IMR-90 (cell line): ENCODE results near the gene CUL4A. TPM values are rescaled to one million over a fixed set of nuclear protein-coding genes. Genes with fewer than 3 reads are reported as not detected.

ENCODE experiments used
- ATAC-seq: fragments of 200-7000 bp; cut with Tn5 transposase; 2 replicates; pipeline ENCODE4 v1.9.1; 2020; ENCODE audit warnings: low read depth, mild to moderate bottlenecking, moderate library complexity
- BruUV-seq: library from RNA; stranded (reverse); fragments of 400-500 nt; replicated peaks from 2 replicates; lab custom pipeline; 2021; lab: Mats Ljungman, UMichigan
- CTCF ChIA-PET: fragments of 300-600 bp; formaldehyde crosslinking; extraction: SDS; loops from one replicate; lab custom pipeline; 2021; ENCODE audit warnings: antibody characterized with exemption; lab: Yijun Ruan, JAX
- POLR2A ChIA-PET: fragments of 300-600 bp; sonication (Branson Sonifier 250); formaldehyde crosslinking; loops from one replicate; lab custom pipeline; 2022; ENCODE audit warnings: antibody characterized with exemption; ENCODE audit not compliant: unreplicated experiment; lab: Charles Lee
- DNase-seq: peaks from one replicate; pipeline ENCODE4 v3.0.0; 2013
- H2AFZ ChIP-seq: replicated peaks from 2 replicates; pipeline ENCODE3; 2013; ENCODE audit warnings: low read length, mild to moderate bottlenecking; ENCODE audit not compliant: poor library complexity
- H2AK5ac ChIP-seq: 2 replicates; pipeline ENCODE4 v1.6.1; 2013; ENCODE audit warnings: low read depth, low read length, inconsistent platforms
- H2AK9ac ChIP-seq: replicated peaks from 2 replicates; pipeline ENCODE3; 2013; ENCODE audit warnings: mild to moderate bottlenecking, low read depth, low read length, moderate library complexity; ENCODE audit not compliant: poor library complexity
- H2BK120ac ChIP-seq: 2 replicates; pipeline ENCODE4 v1.6.1; 2013; ENCODE audit warnings: low read depth, low read length, inconsistent platforms
- H2BK15ac ChIP-seq: 3 replicates; pipeline ENCODE4 v1.6.1; 2013; ENCODE audit warnings: low read depth, low read length, inconsistent platforms
- H2BK20ac ChIP-seq: 2 replicates; pipeline ENCODE4 v1.6.1; 2013; ENCODE audit warnings: low read depth, mild to moderate bottlenecking, inconsistent platforms, low read length, moderate library complexity
- H2BK5ac ChIP-seq: 2 replicates; pipeline ENCODE4 v1.6.1; 2013; ENCODE audit warnings: mild to moderate bottlenecking, low read depth, low read length, inconsistent platforms; ENCODE audit not compliant: poor library complexity, severe bottlenecking
- H3K14ac ChIP-seq: replicated peaks from 2 replicates; pipeline ENCODE4 v1.6.1; 2013; ENCODE audit warnings: low read depth, low read length, inconsistent platforms
- H3K18ac ChIP-seq: 2 replicates; pipeline ENCODE4 v1.6.1; 2013; ENCODE audit warnings: low read depth, low read length, control low read depth
- H3K23ac ChIP-seq: 2 replicates; pipeline ENCODE4 v1.6.1; 2013; ENCODE audit warnings: low read depth, low read length, inconsistent platforms
- H3K27ac ChIP-seq: 2 replicates; pipeline ENCODE4 v1.5.1; 2013; ENCODE audit warnings: mild to moderate bottlenecking, control low read depth, low read length; ENCODE audit not compliant: insufficient read depth
- H3K27me3 ChIP-seq: 2 replicates; pipeline ENCODE4 v1.6.1; 2013; ENCODE audit warnings: low read length; ENCODE audit not compliant: control insufficient read depth, insufficient read depth
- H3K36me3 ChIP-seq: 2 replicates; pipeline ENCODE4 v1.6.1; 2013; ENCODE audit warnings: low read length, mixed read lengths; ENCODE audit not compliant: control insufficient read depth, insufficient read depth
- H3K4ac ChIP-seq: 2 replicates; pipeline ENCODE4 v1.6.1; 2013; ENCODE audit warnings: low read depth, low read length, inconsistent platforms
- H3K4me1 ChIP-seq: 2 replicates; pipeline ENCODE4 v1.6.1; 2013; ENCODE audit warnings: low read length, mixed read lengths; ENCODE audit not compliant: control insufficient read depth, insufficient read depth
- H3K4me2 ChIP-seq: 2 replicates; pipeline ENCODE4 v1.6.1; 2013; ENCODE audit warnings: low read depth, mild to moderate bottlenecking, control low read depth, low read length, moderate library complexity
- H3K4me3 ChIP-seq: 2 replicates; pipeline ENCODE4 v1.5.1; 2013; ENCODE audit warnings: low read depth, mild to moderate bottlenecking, control low read depth, low read length, moderate library complexity; ENCODE audit not compliant: insufficient read depth
- H3K56ac ChIP-seq: 2 replicates; pipeline ENCODE4 v1.6.1; 2013; ENCODE audit warnings: low read length, inconsistent platforms; ENCODE audit not compliant: insufficient read depth; ENCODE audit errors: extremely low read depth
- H3K79me1 ChIP-seq, 2 experiments: 2 replicates each; pipeline ENCODE4 v1.6.1; 2013; ENCODE audit warnings: low read length in 2 of 2, inconsistent platforms in 1 of 2, low read depth in 1 of 2
- H3K9ac ChIP-seq: 2 replicates; pipeline ENCODE4 v1.6.1; 2013; ENCODE audit warnings: low read depth, low read length, control low read depth
- H3K9me1 ChIP-seq: 2 replicates; pipeline ENCODE4 v1.6.1; 2013; ENCODE audit warnings: low read length, inconsistent platforms; ENCODE audit not compliant: insufficient read depth
- H3K9me3 ChIP-seq: 2 replicates; pipeline ENCODE4 v1.6.1; 2013; ENCODE audit warnings: low read length; ENCODE audit not compliant: control insufficient read depth, insufficient read depth
- H4K20me1 ChIP-seq: 2 replicates; pipeline ENCODE4 v1.6.1; 2013; ENCODE audit warnings: low read length, inconsistent platforms; ENCODE audit not compliant: insufficient read depth
- H4K5ac ChIP-seq: 2 replicates; pipeline ENCODE4 v1.6.1; 2013; ENCODE audit warnings: mild to moderate bottlenecking, low read depth, low read length, control low read depth
- H4K8ac ChIP-seq, 2 experiments: 2 replicates each; pipeline ENCODE4 v1.6.1; 2013; ENCODE audit warnings: low read depth in 2 of 2, low read length in 2 of 2, control low read depth in 1 of 2, inconsistent platforms in 1 of 2
- H4K91ac ChIP-seq: 2 replicates; pipeline ENCODE4 v1.6.1; 2013; ENCODE audit warnings: low read depth, low read length, inconsistent platforms; ENCODE audit not compliant: insufficient read depth
- BHLHE40 ChIP-seq: fragments of 150-350 bp; IDR thresholded peaks from 2 replicates; pipeline ENCODE4 v1.6.1; 2016; ENCODE audit warnings: mild to moderate bottlenecking, low read depth, low read length
- CEBPB ChIP-seq: IDR thresholded peaks from 2 replicates; pipeline ENCODE4 v1.6.1; 2012; ENCODE audit warnings: low read depth, low read length, improper control_type of control experiment
- FOS ChIP-seq: fragments of 150-350 bp; IDR thresholded peaks from 2 replicates; pipeline ENCODE4 v1.6.1; 2016; ENCODE audit warnings: low read depth, low read length
- MAZ ChIP-seq: IDR thresholded peaks from 2 replicates; pipeline ENCODE4 v1.6.1; 2012; ENCODE audit warnings: low read depth, mild to moderate bottlenecking, low read length, improper control_type of control experiment, moderate library complexity, borderline replicate concordance
- MXI1 ChIP-seq: IDR thresholded peaks from 2 replicates; pipeline ENCODE4 v1.6.1; 2012; ENCODE audit warnings: low read depth, mild to moderate bottlenecking, low read length, moderate library complexity, borderline replicate concordance
- NFE2L2 ChIP-seq: fragments of 150-350 bp; IDR thresholded peaks from 2 replicates; pipeline ENCODE4 v1.6.1; 2016; ENCODE audit warnings: low read depth, mild to moderate bottlenecking, low read length
- POLR2A ChIP-seq: IDR thresholded peaks from 2 replicates; pipeline ENCODE4 v1.6.1; 2012; ENCODE audit warnings: mild to moderate bottlenecking, low read depth, low read length
- RAD21 ChIP-seq: IDR thresholded peaks from 2 replicates; pipeline ENCODE4 v1.6.1; 2012; ENCODE audit warnings: low read length, improper control_type of control experiment
- RCOR1 ChIP-seq: IDR thresholded peaks from 2 replicates; pipeline ENCODE4 v1.6.1; 2012; ENCODE audit warnings: mild to moderate bottlenecking, low read length, improper control_type of control experiment; ENCODE audit not compliant: insufficient replicate concordance
- RFX5 ChIP-seq: IDR thresholded peaks from 2 replicates; pipeline ENCODE4 v1.8.0; 2012; ENCODE audit warnings: low read depth, mild to moderate bottlenecking, low read length, moderate library complexity
- WGBS, 2 experiments: methylation state at CpG; one replicate each; pipeline versions ENCODE4 v1.1.5 to v1.1.7; 2013; ENCODE audit warnings: missing lambda C conversion rate in 2 of 2; ENCODE audit not compliant: insufficient read length in 1 of 2; ENCODE audit errors: extremely low coverage in 2 of 2; 5-methylcytosine and 5-hydroxymethylcytosine counted together
- dilution Hi-C: fragments of 300-500 bp; cut with HindIII; formaldehyde crosslinking; loops from one replicate; pipeline ENCODE4 v1.14.3; 2018; ENCODE audit warnings: low sequenced_read_pairs; ENCODE audit not compliant: unreplicated experiment
- in situ Hi-C: fragments of 300-500 bp; cut with MboI; formaldehyde crosslinking; loops from 3 replicates; pipeline ENCODE4 v1.14.3; 2019; ENCODE audit warnings: low sequenced_read_pairs, inconsistent platforms, mixed read lengths
- intact Hi-C: fragments of 100-400 bp; cut with micrococcal nuclease; formaldehyde crosslinking; loops from 2 replicates; pipeline ENCODE4 v1.10.0; 2022
- polyA plus RNA-seq, 3 experiments: library from polyadenylated mRNA; depleted of rRNA; stranded (reverse); fragments of >200 nt; gene quantifications; 2 replicates each; pipeline ENCODE4 v1.2.3, GENCODE V29; 2012; ENCODE audit warnings: low replicate concordance in 1 of 3
- total RNA-seq: library from RNA; depleted of rRNA; stranded (reverse); fragments of >200 nt; gene quantifications from 2 replicates; pipeline ENCODE4 v1.2.3, GENCODE V29; 2012
- TF ChIP-seq, protein P1 (sequence below): conservative IDR thresholded peaks from 2 replicates; pipeline ENCODE4 v1.5.1; 2012; ENCODE audit warnings: mild to moderate bottlenecking, low read depth, low read length, improper control_type of control experiment
- TF ChIP-seq, protein P2 (sequence below): fragments of 150-350 bp; IDR thresholded peaks from 2 replicates; pipeline ENCODE4 v1.6.1; 2017; ENCODE audit warnings: mild to moderate bottlenecking, antibody characterized with exemption, low read length, low read depth

Gene CUL4A
- total and polyA plus RNA-seq, 2 of the 4 experiments (the other 2 are of a cell fraction) = 86.0 to 146 TPM

DNA sequence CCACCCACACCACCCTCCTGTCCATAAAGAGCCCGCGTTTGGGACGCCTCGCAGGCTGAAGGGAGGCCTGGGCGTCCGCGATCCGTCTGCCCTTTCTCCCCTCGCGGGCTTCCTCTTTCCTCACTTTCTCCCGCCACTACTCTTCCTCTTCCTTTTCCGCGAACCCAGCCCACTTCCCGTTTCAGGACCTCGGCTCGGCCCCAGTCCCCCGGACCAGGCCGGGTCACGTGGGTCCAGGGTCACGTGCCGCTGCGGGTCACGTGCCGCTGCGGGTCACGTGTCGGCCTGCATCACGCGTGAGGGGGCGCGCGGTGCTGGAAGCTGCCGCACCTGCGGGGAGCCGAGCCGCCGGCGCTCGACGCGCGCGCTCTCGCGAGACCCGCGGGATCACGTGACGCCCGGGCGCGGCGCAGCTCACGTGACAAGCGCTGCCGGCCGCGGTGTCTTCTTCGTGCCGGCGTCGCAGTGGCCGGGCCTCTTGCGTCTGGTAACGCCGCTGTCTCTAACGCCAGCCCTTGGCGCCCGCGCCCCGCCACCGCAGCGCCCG is 87.5 kb downstream of the CUL4A start, which contains the start of gene LAMP1:
Gene LAMP1, plus strand, starts transcription at position 417 of the 547 bp plus-strand sequence. CDS start 196 bp downstream, outside the sequence.
- H3K18ac ChIP-seq = no peak within 1 kb of the TSS
- H4K5ac ChIP-seq = peak within 1 kb of the TSS; percentile 99
- H4K91ac ChIP-seq = peak within 1 kb of the TSS; percentile 67
- H3K4me1 ChIP-seq = peaks cover 4% of the 10 kb centered on the region; the same call in 1 of the 2 replicates
- BruUV-seq = no TSS peak
- TF ChIP-seq, protein P1, sequence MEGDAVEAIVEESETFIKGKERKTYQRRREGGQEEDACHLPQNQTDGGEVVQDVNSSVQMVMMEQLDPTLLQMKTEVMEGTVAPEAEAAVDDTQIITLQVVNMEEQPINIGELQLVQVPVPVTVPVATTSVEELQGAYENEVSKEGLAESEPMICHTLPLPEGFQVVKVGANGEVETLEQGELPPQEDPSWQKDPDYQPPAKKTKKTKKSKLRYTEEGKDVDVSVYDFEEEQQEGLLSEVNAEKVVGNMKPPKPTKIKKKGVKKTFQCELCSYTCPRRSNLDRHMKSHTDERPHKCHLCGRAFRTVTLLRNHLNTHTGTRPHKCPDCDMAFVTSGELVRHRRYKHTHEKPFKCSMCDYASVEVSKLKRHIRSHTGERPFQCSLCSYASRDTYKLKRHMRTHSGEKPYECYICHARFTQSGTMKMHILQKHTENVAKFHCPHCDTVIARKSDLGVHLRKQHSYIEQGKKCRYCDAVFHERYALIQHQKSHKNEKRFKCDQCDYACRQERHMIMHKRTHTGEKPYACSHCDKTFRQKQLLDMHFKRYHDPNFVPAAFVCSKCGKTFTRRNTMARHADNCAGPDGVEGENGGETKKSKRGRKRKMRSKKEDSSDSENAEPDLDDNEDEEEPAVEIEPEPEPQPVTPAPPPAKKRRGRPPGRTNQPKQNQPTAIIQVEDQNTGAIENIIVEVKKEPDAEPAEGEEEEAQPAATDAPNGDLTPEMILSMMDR = no peak
- TF ChIP-seq RFX5 = no peak
- no peak for TF ChIP-seq RAD21
- peak; percentile 75 for TF ChIP-seq RCOR1
- TF ChIP-seq NFE2L2 = peak; percentile 45; the same call in 1 of the 2 replicates
- peak; percentile 69; the same call in 1 of the 2 replicates for TF ChIP-seq MAZ
- peak; percentile 74 for TF ChIP-seq POLR2A
- peak; percentile 100 for TF ChIP-seq BHLHE40
- TF ChIP-seq MXI1 = peak; percentile 67; the same call in 1 of the 2 replicates
- TF ChIP-seq CEBPB = no peak
- TF ChIP-seq, protein P2, sequence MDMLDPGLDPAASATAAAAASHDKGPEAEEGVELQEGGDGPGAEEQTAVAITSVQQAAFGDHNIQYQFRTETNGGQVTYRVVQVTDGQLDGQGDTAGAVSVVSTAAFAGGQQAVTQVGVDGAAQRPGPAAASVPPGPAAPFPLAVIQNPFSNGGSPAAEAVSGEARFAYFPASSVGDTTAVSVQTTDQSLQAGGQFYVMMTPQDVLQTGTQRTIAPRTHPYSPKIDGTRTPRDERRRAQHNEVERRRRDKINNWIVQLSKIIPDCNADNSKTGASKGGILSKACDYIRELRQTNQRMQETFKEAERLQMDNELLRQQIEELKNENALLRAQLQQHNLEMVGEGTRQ = peak; percentile 99
- TF ChIP-seq FOS = peak; percentile 100
- H2AK9ac ChIP-seq = peak within 1 kb of the TSS; percentile 98
- CTCF ChIA-PET = no interaction called here
- peak within 1 kb of the TSS; percentile 80 for H3K9ac ChIP-seq
- peak within 1 kb of the TSS; percentile 72 for H3K4ac ChIP-seq
- WGBS, 2 experiments = 0% methylated on average over 50 of the region's 74 CpGs; no CpG with 5 or more reads in 1 of the 2 experiments
- peaks cover 36% of the 10 kb centered on the region for H4K20me1 ChIP-seq
- H2BK5ac ChIP-seq = peak within 1 kb of the TSS; percentile 30
- ATAC-seq (peak; percentile 83), DNase-seq (peak; percentile 97)
- in situ Hi-C loops = no loop called here
- peak within 1 kb of the TSS; percentile 100 for H2AFZ ChIP-seq
- H3K27me3 ChIP-seq = no peaks in the 10 kb centered on the region
- H4K8ac ChIP-seq = peak within 1 kb of the TSS; percentile 100
- H3K9me1 ChIP-seq = peaks cover 7% of the 10 kb centered on the region; the same call in 1 of the 2 replicates
- H3K56ac ChIP-seq = peak within 1 kb of the TSS; percentile 62
- peak within 1 kb of the TSS; percentile 79 for H2AK5ac ChIP-seq
- H3K9me3 ChIP-seq = no peaks in the 10 kb centered on the region
- H2BK120ac ChIP-seq = peak within 1 kb of the TSS; percentile 44; the same call in 1 of the 2 replicates
- POLR2A ChIA-PET = interaction anchor here (0.6 kb wide), 1 partner anchor 80 kb away, joined by 3 read pairs; no protein-coding TSS in a partner anchor
- dilution Hi-C loops = no loop called here
- peak within 1 kb of the TSS; percentile 74 for H3K14ac ChIP-seq
- peak within 1 kb of the TSS; percentile 93 for H3K4me2 ChIP-seq
- no peaks in the 10 kb centered on the region for H3K36me3 ChIP-seq
- intact Hi-C loops = no loop called here
- H2BK20ac ChIP-seq = no peak within 1 kb of the TSS
- peak within 1 kb of the TSS; percentile 96 for H3K23ac ChIP-seq
- peak within 1 kb of the TSS; percentile 73 for H3K4me3 ChIP-seq
- peaks cover 4 to 39% of the 10 kb centered on the region in 2 experiments; a peak in 3 of 4 replicates for H3K79me1 ChIP-seq
- 0 out of 3 replicates have a peak within 1 kb of the TSS, but pooled peaks have one; percentile 61 for H2BK15ac ChIP-seq
- peak within 1 kb of the TSS; percentile 71 for H3K27ac ChIP-seq
